Fibroblast of gingiva (primary cell): ENCODE measurements around the gene SVEP1.
"Not testable (repeated sequence)": the region's sequence is repeated elsewhere in the genome, so short reads cannot be mapped to it uniquely, and the experiment has no call there.

ENCODE experiments used
- DNase-seq: peaks from one replicate; pipeline ENCODE4 v3.0.0-alpha.2; 2011; ENCODE audit warnings: low read depth

Gene SVEP1

DNA sequence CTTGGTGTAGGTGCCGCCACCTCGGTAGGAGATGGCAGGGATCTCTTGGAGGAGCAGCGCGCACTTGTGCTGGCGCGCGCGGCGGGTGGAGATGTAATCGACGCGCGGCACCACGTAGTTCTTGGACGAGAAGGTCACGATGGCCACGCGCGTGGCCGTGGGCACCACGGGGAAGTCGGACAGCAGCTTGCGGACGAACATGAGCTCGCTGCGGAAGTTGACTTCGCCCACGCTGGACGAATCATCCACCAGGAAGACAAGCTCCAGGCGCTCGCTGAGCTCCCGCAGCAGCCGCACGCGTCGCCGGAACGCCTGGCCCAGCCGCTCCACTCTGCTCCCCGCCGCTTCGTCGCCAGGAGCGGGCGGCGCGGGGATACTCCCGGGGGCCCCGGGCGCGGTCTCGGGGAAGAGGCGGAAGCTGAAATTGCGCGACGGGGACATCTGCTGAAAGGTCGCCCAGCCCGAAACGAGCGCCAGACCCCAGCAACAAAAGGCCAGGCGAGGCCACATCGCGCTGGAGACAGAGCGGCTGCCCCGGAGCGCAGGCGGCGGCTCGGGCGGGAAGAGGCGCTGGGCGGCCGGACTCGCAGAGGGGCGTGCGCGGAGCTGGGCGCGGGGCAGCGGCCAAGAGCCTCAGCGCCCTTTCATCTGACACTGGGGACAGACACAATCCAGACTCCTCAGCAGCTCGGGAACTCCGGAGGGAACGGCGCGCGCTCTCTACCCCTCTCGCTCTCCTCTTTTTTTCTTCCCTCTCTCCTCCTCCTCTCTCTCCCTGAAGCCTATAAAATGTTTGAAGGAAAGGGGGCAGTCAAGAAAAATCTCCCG, at the start of gene SVEP1:
SVEP1 (minus strand) TSS at position 708 of the 828 bp plus-strand sequence; CDS start at position 510, 198 bp downstream.
- DNase-seq, result peak; percentile 72

- peak; percentile 86 for DNase-seq
Measured at GRCh38 chr9:110626101-110626829, 46.7 kb upstream of the SVEP1 start.

DNA sequence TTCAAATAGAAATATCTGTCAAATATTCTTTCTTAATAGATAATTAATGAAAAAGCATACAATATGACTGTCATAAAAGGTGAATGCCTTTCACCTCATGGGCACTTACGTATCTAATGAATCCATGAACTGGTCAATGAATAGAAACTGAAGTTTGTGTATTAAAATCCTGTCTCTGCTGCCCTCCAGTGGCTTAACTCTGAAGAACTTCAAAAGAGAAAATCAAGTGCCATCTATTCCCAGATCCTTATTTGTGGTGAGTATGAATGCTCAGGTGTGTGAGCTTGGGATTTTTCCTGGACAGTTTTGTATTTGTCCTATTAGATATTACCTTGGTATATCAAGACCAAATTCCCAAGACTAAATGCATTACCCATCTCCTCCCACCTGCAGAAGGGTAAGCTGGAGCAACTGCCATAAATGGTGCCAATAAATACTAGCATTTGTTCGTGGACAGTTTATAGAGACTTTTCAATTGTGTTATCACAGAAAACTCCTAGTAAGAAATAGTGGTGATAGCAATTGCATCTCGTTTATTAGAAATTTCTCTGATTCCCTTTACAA, 44.0 kb upstream of the SVEP1 start:
- peak; percentile 53 for DNase-seq

GRCh38 chr9:110622368-110622767, 42.8 kb upstream of the SVEP1 start:
- no peak for DNase-seq

GRCh38 chr9:110620726-110621125, 41.2 kb upstream of the SVEP1 start:
- peak; percentile 67 for DNase-seq

GRCh38 chr9:110619831-110620230, 40.3 kb upstream of the SVEP1 start:
- DNase-seq, result peak; percentile 43

DNA sequence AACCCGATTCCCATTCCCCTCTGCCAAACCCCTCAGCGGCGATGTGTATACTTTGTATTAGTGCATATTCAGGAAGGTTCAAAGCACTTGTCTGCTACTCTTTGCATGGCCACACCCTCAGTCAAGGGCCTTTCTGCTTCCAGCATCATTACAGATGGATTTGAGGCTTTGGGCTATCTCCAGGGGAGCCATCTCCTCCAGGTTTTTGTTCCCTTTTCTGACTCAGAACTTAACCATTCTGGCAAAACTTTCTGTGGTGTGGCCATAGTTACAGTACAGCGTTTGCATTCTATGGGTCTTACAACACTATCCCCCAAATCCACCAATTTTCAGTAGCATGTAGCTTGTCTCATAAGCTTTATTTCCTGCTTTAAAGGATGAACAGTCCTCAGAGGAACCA, 36.0 kb upstream of the SVEP1 start:
- peak; percentile 55 for DNase-seq

DNA sequence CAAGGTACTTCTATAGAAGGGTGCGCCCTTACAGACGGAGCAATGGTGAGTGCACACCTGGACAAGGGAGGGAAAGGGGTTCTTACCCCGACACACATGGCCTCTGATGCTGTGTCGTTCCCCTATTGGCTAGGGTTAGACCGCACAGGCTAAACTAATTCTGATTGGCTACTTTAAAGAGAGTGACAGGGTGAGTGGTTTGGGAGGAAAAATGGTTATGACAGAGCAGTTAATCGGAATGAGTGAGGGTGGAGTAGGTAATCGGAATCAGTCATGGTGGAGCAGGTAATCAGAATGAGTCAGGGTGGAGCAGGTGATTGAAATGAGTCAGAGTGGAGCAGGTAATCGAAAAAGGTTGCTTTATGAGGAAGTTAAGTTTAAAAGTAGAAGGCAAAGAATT, 35.0 kb upstream of the SVEP1 start:
- DNase-seq, result not testable (repeated sequence)

- no peak for DNase-seq
Measured at GRCh38 chr9:110606179-110606790, 26.7 kb upstream of the SVEP1 start.

GRCh38 chr9:110605565-110605964, 26.0 kb upstream of the SVEP1 start:
- no peak for DNase-seq

- no peak for DNase-seq
Measured at GRCh38 chr9:110604171-110604601, 24.6 kb upstream of the SVEP1 start.

DNA sequence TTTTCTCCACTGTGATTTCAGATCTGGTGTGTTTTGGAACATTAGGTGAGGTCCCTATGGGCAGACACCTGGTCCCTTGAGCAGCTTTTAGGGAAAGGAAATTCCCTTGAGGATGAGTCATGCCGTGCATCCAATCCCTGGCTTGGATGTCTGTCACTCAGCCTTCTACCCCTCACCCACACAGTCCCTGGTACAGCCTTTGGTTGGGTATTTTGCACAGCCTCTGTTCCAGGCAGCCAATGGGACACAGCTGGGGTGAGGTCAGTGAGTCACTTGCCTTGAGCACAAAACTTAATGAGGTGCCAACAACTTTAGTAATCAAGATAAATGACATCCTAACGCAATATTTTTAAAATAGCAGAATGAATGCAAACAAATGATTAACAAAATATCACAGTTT, 22.7 kb upstream of the SVEP1 start:
- no peak for DNase-seq

DNA sequence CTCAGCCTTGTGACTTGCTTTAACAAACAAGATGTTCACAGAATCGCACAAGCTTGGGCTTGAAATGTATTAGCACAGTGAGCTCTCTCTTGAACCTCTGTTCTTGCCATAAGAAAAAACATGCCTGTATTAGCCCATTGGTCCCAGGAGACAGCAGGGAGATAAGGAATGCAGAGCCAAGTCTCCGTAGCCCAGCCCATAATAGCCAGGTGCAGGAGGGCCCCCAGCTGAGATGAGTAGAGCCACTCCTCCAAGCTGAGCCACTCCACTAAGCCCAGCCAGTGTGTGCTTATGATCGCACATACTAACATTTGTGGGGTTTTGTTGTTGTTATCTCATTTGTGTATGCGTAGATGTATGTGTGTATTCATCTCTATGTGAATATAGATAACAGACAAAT, 21.6 kb upstream of the SVEP1 start:
- no peak for DNase-seq

DNA sequence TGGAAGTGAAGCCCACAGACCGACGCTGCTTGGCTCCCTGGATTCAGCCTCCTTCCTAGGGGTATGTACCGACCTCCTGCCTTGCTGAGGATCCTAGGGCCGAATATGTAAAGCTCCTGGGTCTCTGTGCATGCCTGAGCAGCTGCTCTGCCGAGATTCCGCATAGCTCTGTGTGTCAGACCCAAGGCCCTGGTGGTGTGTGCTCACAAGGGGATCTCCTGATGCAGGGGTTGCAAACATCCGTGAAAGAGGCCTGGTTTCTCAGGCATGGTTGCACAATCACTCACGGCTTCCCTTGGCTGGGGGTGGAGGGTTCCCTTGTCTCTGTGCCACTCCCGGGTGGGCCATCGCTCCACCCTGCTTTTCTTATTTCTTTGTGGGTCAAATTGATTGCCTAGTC, 19.9 kb upstream of the SVEP1 start:
- peak; percentile 72 for DNase-seq

DNA sequence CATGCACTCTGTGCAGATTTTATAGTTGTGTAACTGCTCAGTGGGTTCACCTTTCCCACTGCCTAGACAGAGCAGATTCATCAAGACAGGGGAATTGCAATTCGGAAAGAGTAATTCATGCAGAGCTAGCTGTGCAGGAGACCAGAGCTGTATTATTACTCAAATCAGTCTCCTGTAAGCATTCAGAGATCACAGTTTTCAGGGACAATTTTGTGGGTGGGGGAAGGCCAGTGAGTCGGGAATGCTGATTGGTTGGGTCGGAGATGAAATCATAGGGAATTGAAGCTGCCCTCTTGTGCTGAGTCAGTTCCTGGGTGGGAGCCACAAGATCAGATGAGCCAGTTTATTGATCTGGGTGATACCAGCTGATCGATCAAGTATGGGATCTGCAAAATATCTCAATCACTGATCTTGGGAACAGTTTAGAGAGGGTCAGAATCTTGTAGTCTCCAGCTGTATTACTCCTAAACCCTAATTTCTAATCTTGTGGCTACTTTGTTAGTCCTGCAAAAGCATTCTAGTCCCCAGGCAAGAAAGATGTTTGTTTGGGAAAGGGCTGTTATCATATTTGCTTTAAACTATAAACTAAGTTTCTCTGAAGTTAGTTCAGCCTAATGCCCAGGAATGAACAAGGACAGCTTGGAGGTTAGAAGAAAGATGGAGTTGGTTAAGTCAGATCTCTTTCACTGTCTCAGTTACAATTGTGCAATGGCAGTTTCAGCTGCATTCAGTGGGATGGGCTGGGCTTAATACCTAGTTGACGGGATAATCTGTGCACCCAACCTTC, 12.7 kb upstream of the SVEP1 start:
- no peak for DNase-seq

DNA sequence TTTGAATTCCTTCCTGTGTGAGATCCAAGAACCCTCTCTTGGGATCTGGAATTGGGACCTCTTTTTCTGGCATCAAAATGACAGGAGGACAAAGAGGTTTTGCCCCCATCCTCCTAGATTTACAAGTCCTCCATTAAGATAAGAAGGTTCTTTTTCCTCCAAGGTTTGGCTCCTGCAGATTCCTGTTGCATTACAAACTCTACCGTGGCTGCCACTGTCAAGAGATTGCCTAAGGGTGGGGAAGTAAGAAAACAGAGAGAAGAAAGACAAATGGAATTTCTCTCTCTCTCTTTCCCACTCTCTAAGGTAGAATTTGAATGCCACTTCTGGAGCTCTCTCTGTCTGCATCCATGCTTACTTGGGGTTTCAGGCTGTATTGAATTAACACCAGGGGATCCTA, 12.0 kb upstream of the SVEP1 start:
- DNase-seq, result no peak

DNA sequence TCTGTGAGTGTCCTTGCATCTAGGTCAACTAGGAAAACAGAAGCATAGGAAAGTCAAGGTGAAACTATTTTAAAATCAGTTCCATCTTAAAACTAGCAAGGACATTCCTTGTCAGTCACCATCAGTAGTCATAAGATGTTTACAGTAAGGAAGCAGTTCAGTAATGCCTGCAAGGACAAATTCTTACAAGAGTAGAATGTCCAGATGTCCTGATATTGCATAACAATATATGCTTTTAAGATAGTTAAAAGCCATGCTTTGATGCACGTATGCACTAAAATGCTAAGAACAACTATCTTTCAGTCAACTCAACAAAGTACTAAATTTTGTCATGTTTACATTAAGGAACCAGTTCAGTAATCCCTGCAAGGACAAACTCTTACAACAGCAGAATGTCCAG, 11.3 kb upstream of the SVEP1 start:
- DNase-seq, result no peak

DNA sequence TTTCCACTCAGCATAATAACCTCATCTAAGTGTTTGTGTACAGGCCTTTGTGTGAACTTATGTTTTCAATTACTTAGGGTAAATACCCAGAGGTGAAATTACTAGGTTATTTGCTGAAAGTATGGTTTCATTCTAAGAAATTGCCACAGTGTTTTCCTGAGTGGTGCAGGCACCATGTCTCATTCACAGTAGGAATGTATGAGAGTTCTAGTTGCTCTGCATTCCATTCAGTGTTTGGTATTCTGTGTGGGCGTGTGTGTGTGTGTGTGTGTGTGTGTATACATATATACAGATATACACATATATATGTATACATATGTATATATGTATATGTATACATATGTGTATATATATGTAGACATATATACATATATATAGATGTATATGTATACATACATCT, 8.8 kb upstream of the SVEP1 start:
- peak; percentile 19 for DNase-seq

DNA sequence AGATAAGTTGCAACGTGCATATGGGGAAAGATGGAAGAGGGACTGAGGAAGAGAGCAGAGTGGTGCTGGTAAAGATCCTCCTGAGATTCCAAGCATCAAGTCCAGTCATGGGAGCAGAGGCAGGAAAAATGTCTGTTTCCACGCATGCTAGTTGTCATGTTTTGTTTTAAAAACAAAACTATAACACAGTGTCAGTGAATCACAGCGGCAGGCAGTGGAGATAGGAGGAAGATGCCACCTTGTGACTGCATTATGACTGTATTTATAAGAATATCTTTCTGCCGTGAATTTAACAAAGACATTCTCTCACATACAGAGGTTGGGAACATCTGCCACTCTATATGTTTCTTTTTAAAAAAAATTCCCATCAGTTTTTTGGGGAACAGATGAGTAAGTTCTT, 3.7 kb upstream of the SVEP1 start:
- peak; percentile 67 for DNase-seq

- peak; percentile 51 for DNase-seq
Measured at GRCh38 chr9:110582156-110582555, 2.6 kb upstream of the SVEP1 start.

DNA sequence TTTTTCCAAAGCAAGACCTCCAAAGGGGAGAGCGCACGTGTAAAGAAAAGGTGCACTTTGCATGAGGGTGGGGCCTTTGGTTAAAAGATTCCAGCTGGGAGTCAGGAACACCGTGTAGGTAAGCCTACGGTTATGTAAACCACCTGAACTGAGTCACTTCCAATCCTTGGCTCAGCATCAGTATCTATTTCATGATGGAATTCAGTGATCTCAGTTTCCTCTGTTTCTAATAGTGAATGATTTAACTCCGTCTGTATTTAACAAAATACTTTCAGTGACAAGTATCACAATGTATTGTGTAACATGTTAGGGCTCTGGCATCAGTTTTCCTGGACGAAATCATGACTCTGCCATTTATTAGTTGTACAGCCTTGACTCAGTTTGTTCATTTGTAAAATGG, 1.3 kb upstream of the SVEP1 start:
- peak; percentile 71 for DNase-seq

GRCh38 chr9:110579862-110580219, 300 bp upstream of the SVEP1 start:
- peak; percentile 98 for DNase-seq
